ENCODE measurements around the gene ADCY9. TPM values are rescaled to one million over a fixed set of nuclear protein-coding genes. Genes with fewer than 3 reads are reported as not detected.
A peak's percentile ranks its signal among the peaks of the same experiment; 100 is the strongest.

Gene ADCY9
- total and polyA plus RNA-seq, 12 donors, result 11.5 to 57.6 (median 42.7) TPM

DNA sequence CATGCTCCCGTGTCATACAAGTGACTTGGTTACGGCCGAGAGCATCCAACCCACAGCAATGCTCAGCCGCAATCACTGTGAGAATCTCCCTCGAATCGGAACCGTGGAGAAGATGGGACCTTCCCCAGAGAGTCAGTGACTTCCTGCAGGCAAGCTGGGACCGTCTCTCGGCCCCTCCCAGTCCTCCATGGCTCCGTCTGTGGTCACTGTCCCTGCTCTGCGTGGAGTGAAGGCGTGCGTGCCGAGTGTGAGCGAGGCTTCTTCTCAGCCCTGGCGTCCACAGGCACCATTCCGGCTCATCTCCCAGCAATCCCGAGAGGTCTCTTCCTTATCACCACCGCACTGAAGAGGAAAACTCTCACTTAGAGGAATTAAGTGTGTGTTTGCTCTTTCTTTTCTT is 113.1 kb downstream of the ADCY9 start:
- Histone ChIP-seq H3K27me3 (no peaks in the 10 kb centered on the region), H3K36me3 (peaks cover 0 to 3% (median 0%) of the 10 kb centered on the region in 9 donors), H3K4me3 (no peak overlapping the region), H3K9me3 (no peaks in the 10 kb centered on the region), H3K4me1 (peaks cover 0 to 35% (median 14%) of the 10 kb centered on the region in 9 donors), H3K27ac (no peak overlapping the region)
- TF ChIP-seq, protein P1, sequence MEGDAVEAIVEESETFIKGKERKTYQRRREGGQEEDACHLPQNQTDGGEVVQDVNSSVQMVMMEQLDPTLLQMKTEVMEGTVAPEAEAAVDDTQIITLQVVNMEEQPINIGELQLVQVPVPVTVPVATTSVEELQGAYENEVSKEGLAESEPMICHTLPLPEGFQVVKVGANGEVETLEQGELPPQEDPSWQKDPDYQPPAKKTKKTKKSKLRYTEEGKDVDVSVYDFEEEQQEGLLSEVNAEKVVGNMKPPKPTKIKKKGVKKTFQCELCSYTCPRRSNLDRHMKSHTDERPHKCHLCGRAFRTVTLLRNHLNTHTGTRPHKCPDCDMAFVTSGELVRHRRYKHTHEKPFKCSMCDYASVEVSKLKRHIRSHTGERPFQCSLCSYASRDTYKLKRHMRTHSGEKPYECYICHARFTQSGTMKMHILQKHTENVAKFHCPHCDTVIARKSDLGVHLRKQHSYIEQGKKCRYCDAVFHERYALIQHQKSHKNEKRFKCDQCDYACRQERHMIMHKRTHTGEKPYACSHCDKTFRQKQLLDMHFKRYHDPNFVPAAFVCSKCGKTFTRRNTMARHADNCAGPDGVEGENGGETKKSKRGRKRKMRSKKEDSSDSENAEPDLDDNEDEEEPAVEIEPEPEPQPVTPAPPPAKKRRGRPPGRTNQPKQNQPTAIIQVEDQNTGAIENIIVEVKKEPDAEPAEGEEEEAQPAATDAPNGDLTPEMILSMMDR (IDR thresholded peaks at IDR 0.05), result no peak
- ATAC-seq (peak in 3 of 8 donors; percentile 16 to 27 (median 20)), DNase-seq (no peak)
- WGBS, 2 donors, result 77 to 80% methylated on average over 19 of the region's 19 CpGs
- intact Hi-C loops (cut with DNase I), result loop anchor here in 1 of 10 donors (10.0 kb wide), 1 partner anchor 112 kb away; the partner anchor contains the start of gene ADCY9

DNA sequence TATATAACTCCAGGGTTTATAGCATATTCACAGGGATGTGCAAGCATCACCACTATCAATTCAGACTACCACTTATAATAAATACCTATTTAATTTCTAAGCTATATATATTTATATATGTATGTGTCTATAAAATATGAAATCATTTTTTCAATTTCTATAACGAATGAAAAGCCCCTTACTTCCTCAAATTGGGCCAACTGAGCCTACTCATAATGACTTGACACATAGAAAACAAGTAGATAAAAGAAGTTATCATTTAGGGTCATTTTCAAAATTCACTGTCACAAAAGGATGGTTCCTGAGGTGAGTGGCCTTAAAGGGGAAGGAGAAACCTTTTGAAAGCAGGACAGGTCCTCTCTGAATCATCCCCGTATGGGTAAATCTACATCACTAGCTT is 114.1 kb downstream of the ADCY9 start:
- H3K36me3 ChIP-seq, result peaks cover 0 to 3% (median 0%) of the 10 kb centered on the region in 9 donors
- peaks cover 0 to 35% (median 14%) of the 10 kb centered on the region in 9 donors for H3K4me1 ChIP-seq
- no peak overlapping the region for H3K27ac ChIP-seq
- intact Hi-C loops (cut with DNase I), result loop anchor here in 1 of 10 donors (10.0 kb wide), 1 partner anchor 113 kb away; the partner anchor contains the start of gene ADCY9
- H3K9me3 ChIP-seq, result no peaks in the 10 kb centered on the region
- ATAC-seq, result no peak
- no peak overlapping the region for H3K4me3 ChIP-seq
- 91 to 93% methylated on average over 2 of the region's 2 CpGs for WGBS, 2 donors
- TF ChIP-seq, protein P1 (IDR thresholded peaks at IDR 0.05), result no peak
- DNase-seq, result no peak
- H3K27me3 ChIP-seq, result no peaks in the 10 kb centered on the region

DNA sequence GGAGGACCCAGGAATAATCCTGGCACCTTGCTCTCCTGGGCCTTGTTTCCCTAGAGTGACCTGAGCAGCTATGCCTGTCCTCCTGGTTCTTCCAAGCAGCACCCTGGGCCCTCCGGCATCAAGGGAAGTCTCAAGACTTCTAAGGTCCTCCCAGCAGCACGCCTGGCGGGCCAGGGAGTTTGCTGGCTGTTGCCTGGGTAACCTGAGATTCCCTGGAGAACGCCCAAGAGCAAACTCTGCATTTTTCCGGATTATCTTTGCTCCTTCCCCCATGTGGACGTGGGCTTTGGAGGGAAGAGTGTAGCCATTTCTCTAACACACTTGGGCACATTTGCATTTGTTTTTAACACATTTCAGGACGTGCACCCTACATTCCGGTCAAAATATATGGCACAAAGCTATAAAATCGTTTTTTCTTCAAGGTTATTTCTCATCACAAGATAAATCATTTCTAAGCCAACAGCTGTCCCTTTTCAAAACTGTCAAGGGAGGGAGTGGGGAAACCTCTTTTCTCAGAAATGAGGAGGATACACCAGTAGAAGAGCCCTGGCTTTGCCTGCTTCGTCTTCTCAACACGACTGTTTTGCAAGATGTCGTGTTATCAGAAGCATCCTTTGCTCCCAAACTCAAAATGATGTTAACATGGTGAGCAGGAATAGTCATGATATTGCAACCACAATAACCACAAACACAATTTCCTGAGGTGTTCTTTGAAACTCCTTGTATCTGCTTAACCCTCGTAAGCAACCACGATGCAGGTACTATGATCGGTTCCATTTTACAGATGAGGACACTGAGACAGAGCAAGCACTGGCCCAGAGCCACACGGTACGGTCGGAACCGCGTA is 116.5 kb downstream of the ADCY9 start:
- ATAC-seq (peak; percentile 32 to 79 (median 68)), DNase-seq (peak; percentile 63 to 67)
- intact Hi-C loops (cut with DNase I), result loop anchor here in 3 of 10 donors (5.0 to 10.0 kb wide), 2 partner anchors 115 to 123 kb away; partner anchors contain the start of gene ADCY9 (in 2 of the 3)
- no peak overlapping the region for H3K4me3 ChIP-seq
- TF ChIP-seq, protein P1 (IDR thresholded peaks at IDR 0.05), result no peak
- H3K9me3 ChIP-seq, result no peaks in the 10 kb centered on the region
- peaks cover 0 to 3% (median 0%) of the 10 kb centered on the region in 9 donors for H3K36me3 ChIP-seq
- H3K4me1 ChIP-seq, result peaks cover 0 to 31% (median 14%) of the 10 kb centered on the region in 9 donors
- H3K27me3 ChIP-seq, result no peaks in the 10 kb centered on the region
- H3K27ac ChIP-seq, result peak overlapping the region in 8 of 10 donors; percentile 31 to 67 (median 62)
- WGBS, 2 donors, result 68 to 71% methylated on average over 20 of the region's 20 CpGs

DNA sequence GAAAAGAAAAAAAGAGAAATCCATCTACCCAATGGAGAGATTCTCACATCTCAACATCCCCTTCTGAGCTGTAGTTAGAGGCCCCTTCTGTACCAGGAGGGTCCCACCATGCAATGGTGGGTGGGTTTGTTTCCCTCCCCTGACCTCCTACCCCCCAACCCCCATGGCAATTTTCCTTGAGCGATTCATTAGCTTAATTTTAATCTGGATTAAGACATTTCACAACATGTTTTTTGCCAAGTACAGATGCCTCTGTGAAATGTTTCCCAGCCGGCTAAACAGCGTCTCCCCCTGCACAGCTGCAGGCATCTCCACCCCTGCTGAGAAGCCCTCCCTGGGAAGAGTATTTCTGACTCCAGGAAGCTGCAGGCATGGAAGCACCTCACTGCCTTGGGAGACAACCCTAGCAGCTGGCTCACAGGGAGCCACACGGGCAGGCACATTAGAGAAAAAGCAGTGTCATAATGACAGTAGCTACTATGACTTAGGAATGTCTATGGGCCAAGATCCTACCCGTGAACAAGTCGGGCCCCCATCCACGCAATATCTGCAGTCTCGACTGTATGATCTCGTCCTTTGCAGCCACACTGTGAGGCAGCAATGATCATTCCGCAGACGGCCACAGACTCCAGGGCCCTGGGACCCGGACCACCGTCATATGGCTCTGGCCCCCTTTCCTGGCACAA is 117.3 kb downstream of the ADCY9 start:
- intact Hi-C loops (cut with DNase I), result loop anchor here in 2 of 10 donors (5.0 to 10.0 kb wide), 2 partner anchors 116 to 123 kb away; partner anchors contain the start of gene ADCY9 (in 1 of the 2)

More for the DNA sequence above, 117.3 kb downstream of the ADCY9 start:
- DNase-seq, result no peak
- Histone ChIP-seq H3K36me3 (peaks cover 0 to 3% (median 0%) of the 10 kb centered on the region in 9 donors), H3K27ac (peak overlapping the region in 8 of 10 donors; percentile 31 to 67 (median 62)), H3K4me1 (peaks cover 0 to 25% (median 14%) of the 10 kb centered on the region in 9 donors), H3K4me3 (no peak overlapping the region), H3K27me3 (no peaks in the 10 kb centered on the region), H3K9me3 (no peaks in the 10 kb centered on the region)
- peak in 7 of 8 donors; percentile 45 to 78 (median 61) for ATAC-seq
- TF ChIP-seq, protein P1 (IDR thresholded peaks at IDR 0.05), result peak in 1 of 9 donors; percentile 8
- 57 to 63% methylated on average over 13 of the region's 13 CpGs for WGBS, 2 donors
